ENCODE measurements around the gene MAN1A1.

The MAN1A1 gene

DNA sequence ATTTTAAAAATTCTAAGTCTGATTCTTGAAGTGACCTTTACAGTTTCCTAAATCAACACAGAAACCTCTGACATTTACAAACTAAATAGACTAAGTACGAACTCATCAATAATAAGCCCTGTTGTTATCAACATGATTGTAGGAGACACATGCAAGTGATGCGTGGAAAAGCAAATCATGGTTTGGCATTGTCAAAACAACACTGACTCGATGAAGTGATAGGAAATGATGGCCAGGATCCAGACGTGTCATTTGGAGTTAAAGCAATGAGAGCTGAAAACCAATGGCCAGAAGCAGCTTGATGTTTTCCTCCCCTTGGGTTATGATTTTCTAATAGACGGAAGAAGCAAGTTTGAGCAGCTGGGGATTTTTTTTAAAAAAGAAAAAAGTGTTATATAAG, 153.7 kb downstream of the MAN1A1 start:
- no peak for DNase-seq (ENCODE audit: low spot score)

DNA sequence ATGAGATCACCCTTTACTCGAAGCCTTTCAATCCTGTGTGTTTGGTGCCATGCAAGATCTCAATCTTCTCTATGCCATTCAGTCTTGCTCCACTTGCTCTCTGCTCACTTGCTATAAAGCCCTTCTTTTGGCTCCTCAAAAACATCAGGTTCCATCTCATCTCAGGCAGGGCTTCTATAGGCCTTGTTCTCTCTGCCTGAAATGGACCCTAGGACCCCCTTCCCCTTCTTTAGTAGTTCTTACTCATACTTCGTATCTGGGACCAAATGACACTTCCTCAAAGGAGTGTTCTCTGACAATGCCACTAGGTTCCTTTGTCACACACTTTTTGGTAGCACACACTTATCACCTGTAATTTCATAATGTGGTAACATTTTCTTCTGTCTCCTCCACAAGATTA, 154.4 kb downstream of the MAN1A1 start:
- no peak for DNase-seq (ENCODE audit: low spot score)

DNA sequence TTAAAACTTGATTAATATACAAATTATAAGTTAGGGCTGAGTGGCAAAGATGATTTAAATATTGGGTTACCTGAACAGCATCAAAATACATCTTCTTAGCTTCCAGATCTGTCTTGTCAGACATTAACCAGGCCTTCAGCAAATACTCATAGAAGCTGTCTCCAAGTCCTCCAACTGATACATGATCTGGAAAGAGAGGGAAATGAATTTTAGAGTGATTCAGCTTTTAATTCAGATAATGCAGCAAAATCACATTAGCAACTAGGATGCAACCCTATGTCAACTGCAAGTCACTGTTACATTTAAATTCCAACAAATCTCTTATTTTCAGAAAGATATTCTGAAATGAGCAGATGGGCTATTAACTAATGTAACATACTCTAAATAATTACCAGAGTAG, 155.9 kb downstream of the MAN1A1 start:
- DNase-seq (ENCODE audit: low spot score) = no peak

DNA sequence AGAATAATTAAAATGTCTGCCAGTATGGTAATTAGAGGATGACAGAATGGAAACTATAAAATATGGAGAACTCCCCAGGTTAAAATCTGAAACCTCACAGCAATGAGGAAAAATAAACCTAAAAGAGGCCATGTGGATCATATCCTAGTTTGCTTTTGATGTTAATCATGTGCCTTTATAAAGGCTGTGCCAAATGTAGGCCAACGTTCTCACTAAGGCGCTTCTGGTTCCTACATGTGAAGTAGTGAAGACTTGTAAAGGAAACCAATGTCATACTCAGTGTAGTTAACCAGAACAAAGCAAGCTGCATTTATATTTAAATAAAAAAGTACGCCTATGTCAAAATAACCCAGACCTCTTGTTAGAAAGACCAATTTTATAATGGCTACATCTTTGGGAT, 157.4 kb downstream of the MAN1A1 start:
- DNase-seq (ENCODE audit: low spot score) = no peak

DNA sequence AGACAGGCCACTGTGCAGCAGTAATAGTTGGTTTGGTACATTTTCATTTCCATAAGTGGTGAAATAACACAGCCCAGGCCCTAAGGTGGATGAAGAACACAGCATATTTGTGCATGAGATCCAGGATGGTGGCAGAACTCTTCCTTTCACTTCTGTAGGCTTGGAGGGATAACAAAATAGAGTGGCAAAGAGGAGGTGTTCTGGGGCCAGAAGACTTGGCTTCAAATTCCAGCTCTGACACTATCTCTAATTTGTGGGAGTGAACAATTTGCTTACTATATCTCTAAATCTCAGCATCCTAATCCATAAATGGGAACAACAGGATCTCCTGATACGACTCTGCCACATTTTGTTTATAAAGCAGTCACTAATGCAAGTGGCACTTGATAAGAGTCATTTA, 159.4 kb downstream of the MAN1A1 start:
- no peak for DNase-seq (ENCODE audit: low spot score)

DNA sequence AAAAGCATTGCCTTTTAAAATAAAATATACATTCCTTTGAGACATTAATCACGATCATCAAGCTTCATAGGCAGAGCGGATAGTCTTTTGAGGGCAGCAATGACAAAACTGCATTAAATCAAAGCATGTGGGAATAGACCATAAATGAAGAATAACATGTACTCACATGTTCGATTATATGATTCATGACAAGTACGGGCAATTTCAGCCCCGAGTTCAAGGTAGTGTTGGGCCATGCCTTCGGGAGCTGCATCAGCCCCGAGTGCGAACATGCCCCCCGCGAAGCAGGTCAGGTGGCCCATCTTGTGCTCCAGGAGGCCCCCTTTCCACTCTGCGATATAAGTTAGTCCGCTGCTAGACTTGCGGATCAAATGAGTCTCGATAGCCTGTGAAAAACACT, 160.1 kb downstream of the MAN1A1 start:
- DNase-seq (ENCODE audit: low spot score) = no peak

DNA sequence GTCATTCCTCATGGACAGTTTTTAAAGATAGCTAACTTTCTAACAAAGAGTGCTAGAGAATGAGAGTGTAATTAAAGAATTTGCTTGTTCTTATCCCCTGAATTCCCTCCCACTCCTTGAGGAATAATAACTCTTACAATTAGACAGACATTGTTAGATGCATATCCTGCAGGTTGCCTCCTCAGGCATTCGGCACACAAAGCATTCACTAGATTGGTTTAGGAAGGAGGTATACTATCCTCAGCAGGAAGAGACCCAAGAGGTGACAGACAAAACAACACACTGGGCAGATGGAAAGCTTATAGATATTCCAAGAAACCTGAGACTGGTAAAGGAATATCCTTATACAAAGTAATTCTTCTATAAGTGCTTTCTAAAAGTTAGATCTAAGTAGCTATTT, 162.0 kb downstream of the MAN1A1 start:
- DNase-seq (ENCODE audit: low spot score) = no peak

DNA sequence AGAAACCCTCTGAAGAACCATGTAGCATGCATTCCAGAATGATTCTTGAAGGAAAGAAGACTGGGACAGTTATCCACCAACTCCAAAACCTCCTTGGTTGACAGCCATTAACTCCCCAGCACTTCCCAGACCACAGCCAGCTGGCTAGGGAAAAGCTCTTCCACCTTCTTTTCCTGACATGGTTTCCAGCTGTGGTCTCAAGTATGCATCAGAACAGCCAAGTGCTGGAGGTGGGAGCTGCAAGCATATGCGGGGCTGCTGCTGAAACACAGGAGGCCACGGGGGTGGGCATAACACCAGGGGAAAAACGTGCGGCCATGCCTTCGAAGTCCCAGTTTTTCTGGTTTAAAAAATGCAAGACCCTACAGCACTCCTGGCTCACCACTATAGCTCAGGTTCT, 163.1 kb downstream of the MAN1A1 start:
- DNase-seq (ENCODE audit: low spot score) = no peak

DNA sequence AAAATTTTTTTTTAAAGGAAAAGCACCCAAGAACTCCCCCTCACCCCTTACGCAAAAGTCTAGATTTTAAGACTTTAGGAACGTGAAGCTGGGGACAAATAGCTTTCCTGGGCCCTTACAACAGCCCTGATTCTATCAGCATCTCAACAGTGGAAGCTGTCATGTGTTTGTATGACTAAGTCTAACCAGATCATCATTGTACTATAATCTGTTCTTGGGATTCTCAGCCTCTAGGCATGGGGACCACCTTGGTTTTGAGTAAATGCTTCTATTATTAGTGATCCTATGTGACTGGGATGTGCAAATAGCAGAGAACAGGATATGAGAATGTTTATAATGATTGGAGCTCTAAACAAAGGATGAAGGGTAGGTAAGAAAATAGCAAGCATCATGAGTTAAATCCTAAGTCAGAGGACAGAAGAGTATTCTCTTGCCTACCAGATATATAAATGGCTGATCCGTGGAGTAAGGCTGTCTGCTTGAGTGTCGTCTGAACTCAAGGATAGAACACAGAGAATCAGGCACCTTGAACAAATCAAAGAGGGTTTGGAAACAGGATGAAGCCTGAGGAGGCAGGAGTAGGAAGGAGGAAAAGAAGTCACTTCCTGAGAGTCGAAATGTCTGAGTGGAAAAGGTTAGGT, 165.4 kb downstream of the MAN1A1 start:
- DNase-seq (ENCODE audit: low spot score) = no peak

DNA sequence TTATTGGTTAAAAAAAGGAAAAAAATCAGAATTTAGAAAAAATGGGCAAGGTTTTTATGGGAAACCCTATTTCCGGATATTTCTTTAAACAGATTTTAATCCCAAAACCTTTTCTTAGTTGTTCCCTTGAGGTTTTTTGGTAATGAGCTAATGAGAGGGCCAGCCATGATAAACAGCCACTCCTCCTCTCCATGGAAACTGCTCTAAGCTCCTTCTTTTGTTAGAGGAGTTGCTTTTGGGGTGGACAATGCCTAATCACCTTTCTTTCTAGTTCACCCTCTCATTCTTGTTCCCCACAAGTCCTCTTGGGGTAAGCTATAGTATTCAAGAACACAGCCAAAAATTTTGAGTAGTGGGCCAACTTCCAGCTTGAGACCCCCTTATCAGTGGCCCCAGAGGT, 166.1 kb downstream of the MAN1A1 start:
- DNase-seq (ENCODE audit: low spot score) = no peak

DNA sequence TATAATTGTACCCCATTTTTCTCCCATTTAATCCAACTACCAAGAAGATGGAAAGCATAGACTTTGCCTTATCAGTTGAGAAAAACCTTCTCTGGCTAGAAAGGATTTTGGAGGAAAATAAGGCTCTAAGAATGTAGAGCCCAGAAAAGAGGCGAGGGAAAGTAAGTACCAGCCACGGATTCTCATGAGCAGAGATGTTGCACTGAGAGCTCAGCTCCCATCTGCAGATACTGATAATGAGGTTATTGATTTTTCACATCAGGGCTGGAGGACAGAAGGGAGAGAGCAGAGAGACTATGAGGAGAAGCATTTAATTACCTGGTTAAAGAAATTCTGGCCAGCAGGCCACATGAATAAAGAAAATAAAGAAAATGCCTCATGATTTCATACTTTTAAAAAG, 166.7 kb downstream of the MAN1A1 start:
- DNase-seq (ENCODE audit: low spot score) = no peak

DNA sequence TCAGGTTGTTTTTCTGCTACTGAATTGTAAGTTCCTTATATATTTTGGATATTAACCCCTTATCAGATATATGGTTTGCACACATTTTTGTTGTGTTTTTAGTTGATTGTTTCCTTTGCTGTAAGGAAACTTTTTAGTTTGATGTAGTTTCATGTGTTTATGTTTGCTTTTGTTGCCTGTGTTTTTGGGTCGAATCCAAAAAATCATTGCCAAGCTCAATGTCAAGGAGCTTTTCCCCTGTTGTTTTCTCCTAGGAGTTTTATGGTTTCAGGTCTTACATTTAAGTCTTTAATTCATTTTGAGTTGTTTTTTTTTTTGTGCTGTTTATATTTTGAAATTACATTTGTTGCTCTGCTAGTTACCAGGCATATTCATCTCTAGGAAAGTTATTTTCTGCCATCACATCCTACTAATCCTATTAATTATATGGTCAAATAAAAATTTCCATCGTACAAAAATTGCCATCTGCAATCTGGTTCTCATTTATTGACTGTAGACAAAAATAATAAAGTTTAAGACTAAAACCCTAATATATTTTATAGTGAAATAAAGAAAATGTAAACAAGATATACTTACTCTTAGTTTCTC, 167.3 kb downstream of the MAN1A1 start:
- DNase-seq (ENCODE audit: low spot score) = no peak

DNA sequence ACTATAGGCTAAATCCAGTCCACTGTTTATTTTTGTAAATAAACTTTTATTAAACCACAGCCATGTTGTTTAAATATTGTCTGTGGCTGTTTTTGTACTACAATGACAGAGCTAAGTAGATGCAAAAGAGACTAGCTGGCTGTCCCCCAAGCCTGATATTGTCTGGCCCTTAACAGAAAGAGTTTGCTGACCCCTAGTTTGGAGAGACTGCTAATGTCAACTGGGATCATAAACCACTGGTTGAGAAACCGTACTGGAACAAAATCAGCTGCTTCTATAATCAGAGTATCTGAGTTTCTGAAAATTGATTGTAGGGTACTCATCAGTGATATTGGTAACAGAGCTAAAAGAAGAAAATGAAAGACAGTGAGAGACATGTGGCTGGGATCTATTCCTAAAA, 168.5 kb downstream of the MAN1A1 start:
- no peak for DNase-seq (ENCODE audit: low spot score)

DNA sequence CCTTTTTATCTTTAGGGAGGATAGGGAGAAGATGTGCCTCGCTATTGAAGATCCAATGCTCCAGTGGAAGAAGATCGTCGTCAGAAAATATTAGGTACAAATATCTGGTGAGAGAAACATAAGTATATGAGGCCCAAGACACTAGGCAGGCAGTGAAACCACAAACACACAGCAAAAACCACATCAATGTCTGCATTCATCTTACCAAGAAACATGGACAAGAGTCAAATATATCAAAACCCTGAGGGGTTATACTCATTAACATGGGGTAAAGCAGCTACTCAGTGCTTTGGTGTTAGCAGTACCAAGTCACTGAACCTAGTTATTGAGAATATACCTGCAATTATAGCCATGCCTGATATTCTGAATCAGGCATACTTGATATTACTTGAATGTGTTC, 169.7 kb downstream of the MAN1A1 start:
- DNase-seq (ENCODE audit: low spot score) = peak; percentile 1

DNA sequence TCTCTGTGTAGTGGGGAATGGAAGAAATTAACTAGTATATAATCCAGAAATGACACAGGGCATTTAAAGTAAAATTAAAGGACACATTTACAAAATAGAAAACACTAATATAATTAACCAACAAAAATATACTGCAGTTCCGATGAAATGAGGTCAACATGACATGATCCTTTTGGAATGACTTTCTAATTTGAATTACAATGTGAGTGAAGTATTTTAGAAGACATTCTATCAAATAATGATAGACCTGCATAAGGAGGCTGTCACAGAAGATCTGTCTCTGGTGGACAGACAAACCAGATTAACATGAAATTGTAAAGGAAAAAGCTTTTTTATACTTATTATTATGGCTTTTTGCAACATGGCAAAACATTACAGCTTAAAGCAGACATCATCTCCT, 170.5 kb downstream of the MAN1A1 start:
- no peak for DNase-seq (ENCODE audit: low spot score)

DNA sequence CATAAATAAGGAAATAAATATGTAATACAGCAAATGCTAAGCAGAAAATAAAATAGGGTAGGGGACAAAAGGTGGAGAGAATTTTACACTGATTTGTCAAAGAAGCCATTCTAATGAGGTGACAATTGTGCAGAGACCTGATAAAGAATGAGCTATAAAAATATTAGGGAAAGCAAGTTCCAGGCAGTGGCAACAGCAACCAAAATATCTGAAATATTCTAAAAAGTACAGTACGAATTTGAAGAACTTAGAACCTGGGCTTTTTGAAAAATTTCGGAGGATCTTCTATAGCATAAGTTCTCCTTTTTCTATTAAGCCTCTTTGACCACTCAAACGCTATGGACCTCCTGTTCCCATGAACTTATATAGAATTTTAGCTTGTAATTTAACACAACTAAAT, 173.1 kb downstream of the MAN1A1 start:
- DNase-seq (ENCODE audit: low spot score) = no peak

DNA sequence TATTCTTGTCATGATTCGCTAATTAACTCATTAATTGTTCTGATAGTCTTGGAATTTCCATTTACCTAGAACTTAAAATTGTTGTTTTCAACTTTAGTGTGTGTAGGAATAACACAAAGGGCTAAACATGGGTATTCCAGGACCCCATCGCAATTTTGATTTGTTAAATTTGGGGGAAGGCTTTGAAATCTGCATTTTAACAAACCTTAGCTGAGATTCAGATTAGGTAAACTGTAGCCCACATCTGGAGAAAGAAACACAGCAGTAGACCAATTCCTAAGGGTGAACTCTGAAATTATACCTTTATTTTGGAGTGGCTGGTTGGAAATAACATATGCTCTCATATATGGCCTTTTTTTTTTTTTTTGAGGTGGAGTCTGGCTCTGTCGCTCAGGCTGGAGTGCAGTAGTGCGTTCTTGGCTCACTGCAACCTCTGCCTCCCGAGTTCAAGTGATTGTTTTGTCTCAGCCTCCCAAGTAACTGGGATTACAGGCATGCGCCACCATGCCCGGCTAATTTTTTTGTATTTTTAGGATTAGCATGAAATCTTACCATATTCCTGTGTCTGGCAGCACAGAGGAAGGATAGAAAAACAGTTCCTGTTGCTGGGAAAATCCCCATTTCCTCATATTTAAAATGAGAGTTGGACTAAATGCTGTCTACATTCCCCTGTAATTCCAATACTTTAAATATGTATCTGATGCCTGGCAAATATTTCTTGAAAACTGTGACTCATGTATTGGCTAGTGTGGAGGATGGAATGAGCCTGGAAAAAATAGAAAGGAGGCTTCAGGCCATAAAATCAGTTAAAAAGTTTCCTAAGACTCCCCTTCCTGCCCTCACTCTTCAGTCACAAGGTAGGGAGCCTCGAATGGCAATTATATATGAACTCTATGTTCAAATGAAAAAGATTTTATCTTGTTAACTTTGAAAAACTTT, 174.4 kb downstream of the MAN1A1 start:
- no peak for DNase-seq (ENCODE audit: low spot score)

DNA sequence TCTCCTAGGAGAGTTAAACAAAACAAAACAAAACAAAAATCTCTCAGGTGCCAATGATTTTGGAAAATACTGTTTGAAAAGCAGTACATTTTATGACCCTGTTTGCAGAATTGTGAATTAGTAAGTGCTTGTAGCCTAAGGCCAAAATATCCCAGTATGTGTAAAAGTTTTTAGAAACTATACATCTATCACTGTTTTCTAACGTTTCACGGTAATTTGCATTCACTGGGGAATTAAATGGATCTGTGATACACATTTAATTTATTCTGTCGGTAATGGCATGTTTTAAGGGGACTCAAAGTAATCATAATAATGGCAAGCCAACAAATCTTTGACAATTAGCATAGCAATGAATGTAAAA, 175.5 kb downstream of the MAN1A1 start:
- DNase-seq (ENCODE audit: low spot score) = no peak

DNA sequence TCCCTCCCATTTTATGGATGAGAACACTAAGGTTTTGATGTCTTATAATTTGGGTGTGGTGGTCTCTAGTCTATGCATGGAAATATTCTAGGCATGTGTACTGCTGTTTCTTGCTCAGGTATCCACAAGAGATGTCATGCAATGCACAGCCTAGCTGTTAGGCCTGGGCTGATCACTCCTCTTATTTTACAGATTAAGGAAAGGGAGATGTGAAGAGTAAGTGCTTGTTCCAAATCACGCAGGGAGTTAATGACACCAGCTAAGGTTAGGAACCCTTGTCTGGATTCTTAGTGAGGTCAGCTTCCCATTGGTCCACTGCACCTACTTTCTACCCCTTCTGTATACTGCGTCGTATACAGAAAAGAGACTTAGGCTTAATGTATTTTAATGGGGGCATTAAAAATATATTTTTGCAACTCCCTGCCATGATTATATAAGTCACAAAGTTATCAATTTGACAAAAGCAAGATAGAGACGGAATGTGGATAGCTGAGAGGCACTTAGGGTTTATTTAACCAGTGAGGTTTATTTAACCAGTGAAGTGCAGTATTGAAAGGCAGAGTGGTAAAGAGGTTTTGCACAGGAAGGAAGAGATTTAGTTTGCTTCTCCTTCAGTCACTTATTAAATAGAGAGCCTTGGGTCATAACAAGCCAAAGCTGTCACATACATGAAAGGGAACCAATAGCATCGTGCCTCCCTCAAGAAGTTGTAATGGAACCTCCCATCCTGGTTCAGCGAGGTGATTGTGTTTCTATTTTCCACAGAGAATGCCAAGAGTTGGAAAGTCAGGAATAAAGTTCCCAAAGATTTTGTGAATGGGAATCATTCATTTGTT, 176.1 kb downstream of the MAN1A1 start:
- DNase-seq (ENCODE audit: low spot score) = no peak

DNA sequence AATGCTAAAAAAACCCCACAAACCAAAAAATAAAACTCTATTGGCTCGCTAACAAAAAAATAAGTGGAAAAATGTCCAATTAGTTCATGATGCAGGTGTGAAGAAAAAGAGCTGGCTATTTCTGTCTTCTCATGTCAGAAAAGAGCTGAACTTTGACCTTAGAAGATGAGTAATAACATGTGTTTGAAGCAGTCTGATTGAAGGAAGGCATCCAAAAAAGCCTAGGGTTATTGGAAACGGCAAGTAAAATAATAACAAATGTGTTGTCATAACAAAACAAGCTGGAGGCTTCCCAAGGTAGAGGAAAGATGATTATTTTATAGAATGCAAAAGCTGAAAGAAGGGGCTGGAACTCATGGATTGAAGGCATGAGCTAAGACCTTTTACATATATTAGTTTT, 176.7 kb downstream of the MAN1A1 start:
- DNase-seq (ENCODE audit: low spot score) = peak; percentile 26

DNA sequence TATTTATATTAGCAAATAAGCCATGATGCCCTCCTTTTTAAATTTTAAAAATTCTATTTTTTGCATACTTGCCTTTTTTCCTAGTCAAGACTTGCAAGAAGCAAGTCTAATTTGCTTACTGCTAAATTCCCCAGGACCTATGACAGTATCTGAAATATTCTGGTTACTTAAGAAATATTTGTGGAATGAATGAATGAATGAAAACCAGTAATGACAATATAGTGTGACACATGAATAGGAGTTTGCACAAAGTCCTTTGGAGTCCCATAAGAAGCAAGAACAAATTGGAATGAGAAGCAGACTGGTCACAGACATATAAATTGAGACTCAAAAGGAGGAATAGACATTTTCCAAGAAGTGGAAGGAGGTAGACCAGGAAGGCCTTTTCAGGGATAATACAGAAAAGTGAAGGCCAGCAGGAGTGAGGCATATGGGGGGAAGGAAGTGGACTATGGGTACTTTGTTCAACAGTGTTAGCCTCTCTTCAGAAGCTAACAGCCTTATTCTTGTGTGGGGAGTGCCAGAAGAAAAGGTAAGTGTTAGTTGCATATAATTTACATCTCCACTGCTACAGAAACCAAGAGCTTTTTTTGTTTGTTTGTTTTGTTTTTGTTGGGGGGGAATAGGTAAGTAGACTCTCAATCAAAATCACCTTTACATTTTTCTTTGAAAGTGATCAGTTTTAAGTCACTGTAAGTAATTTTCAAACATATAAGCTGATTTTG, 177.5 kb downstream of the MAN1A1 start:
- DNase-seq (ENCODE audit: low spot score) = no peak
